HG03520 (cell line): ENCODE measurements around the gene DPM3.
A peak's percentile ranks its signal among the peaks of the same experiment; 100 is the strongest.
"Not testable (repeated sequence)": the region's sequence is repeated elsewhere in the genome, so short reads cannot be mapped to it uniquely, and the experiment has no call there.

Experiments
- ATAC-seq: cut with Tn5 transposase; IDR thresholded peaks from one replicate; pipeline ENCODE4 v1.9.1; 2021; ENCODE audit warnings: mild to moderate bottlenecking, moderate library complexity; ENCODE audit not compliant: unreplicated experiment

DPM3 gene, protein sequence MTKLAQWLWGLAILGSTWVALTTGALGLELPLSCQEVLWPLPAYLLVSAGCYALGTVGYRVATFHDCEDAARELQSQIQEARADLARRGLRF

DNA sequence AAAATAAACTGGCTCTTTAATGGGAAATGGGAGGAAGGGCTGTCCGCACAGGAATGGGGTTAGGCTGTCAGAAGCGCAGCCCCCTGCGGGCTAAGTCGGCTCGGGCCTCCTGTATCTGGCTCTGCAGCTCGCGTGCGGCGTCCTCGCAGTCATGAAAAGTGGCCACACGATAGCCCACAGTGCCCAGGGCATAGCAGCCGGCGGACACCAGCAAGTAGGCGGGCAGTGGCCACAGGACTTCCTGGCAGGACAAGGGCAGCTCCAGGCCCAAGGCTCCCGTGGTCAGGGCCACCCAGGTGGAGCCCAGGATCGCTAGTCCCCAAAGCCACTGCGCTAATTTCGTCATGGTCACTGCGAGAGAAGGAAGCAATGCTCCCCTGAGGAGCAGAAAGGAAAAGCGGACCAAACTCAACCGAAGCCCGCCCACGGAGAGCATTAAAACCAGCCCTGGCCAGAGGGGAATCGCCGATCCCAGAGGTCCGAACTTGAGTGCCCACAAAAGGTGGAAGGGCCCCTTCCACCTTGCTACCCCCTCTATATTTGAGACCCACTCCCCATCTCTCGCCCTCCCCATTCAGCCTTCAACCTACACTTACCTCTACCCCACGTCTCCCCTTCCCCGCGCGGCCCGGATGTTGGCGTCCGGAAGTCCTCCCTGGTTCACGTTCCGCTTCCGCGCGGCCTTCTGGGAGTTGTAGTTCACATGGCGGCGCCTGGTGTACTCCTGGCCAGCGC, at the start of gene DPM3:
Gene DPM3, minus strand, starts transcription at position 637 of the 735 bp plus-strand sequence. Its CDS starts 291 bp downstream, at position 346.
- ATAC-seq: peak; percentile 45

DNA sequence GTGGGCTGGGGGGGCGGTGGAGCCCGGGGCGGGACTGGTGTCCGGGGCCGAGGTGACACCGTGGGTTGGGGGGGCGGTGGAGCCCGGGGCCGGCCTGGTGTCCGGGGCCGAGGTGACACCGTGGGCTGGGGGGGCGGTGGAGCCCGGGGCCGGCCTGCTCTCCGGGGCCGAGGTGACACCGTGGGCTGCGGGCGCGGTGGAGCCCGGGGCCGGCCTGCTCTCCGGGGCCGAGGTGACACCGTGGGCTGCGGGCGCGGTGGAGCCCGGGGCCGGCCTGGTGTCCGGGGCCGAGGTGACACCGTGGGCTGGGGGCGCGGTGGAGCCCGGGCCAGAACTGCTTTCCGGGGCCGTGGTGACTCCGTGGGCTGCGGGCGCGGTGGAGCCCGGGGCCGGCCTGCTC, 49.6 kb upstream of the DPM3 start:
- not testable (repeated sequence) for ATAC-seq

DNA sequence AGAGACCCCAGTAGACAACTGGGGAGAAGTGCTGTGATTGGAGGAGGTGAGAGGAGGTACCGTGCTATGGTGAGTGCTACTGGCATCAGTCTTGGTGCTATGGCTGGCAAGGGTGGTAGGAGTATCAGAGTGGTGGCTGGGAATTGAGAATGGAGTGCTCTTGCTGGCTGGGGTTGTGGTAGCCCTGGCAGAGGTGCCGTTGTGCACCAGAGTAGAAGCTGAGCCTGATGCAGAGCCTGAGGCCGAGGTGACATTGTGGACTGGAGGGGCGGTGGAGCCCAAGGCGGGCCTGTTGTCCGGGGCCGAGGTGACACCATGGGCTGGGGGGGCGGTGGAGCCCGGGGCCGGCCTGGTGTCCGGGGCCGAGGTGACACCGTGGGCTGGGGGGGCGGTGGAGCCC, 47.9 kb upstream of the DPM3 start:
- ATAC-seq: no peak

DNA sequence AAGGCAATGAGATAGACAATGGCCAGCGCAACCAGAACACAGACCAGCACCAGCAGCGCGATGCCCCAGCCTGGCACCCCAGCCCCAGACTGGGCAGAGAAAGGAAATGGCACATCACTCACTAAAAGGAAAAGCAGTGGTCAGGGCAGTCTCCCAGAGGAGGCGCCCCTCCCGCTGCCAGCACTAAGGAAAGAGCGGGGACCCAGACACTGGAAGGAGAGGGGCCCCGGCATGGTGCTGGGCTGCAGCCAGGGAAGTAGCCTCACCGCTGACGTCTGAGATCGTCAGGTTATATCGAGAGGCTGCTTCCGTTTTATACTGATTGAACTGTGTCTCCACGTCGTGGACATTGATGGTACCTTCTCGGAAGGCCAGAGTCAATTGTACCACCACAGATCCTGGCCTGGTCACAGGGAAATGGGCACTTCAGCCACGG, 47.1 kb upstream of the DPM3 start:
- no peak for ATAC-seq

DNA sequence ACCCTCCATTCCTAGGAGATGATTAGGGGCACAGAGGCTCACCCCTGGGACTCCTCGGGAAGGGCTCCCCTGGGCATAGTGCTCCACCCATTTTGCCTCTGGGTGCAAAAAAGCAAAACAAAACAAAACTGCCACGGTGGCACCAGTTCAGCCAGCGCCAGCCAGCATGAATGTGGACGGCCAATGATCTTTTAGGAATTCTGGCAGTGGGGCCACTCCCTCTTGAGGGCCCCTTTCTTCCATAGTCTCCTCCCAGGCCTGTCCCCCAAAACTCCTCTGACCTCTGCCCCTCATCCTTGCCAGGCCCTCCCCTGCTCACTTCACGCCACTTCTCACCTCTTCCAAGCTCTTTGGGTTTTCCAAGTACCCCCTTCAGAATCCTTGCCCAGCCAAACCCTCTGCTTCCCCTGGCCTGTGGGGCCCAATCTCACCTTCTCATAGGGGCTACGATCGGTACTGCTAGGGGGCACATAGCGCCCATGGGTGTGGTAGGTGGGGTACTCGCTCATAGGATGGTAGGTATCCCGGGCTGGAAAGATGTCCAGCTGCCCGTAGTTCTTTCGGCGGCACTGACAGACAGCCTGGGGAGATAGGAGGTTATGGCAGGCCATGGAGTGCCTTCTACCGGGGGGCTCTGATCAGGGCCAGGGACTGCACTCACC, 46.6 kb upstream of the DPM3 start:
- ATAC-seq: no peak

DNA sequence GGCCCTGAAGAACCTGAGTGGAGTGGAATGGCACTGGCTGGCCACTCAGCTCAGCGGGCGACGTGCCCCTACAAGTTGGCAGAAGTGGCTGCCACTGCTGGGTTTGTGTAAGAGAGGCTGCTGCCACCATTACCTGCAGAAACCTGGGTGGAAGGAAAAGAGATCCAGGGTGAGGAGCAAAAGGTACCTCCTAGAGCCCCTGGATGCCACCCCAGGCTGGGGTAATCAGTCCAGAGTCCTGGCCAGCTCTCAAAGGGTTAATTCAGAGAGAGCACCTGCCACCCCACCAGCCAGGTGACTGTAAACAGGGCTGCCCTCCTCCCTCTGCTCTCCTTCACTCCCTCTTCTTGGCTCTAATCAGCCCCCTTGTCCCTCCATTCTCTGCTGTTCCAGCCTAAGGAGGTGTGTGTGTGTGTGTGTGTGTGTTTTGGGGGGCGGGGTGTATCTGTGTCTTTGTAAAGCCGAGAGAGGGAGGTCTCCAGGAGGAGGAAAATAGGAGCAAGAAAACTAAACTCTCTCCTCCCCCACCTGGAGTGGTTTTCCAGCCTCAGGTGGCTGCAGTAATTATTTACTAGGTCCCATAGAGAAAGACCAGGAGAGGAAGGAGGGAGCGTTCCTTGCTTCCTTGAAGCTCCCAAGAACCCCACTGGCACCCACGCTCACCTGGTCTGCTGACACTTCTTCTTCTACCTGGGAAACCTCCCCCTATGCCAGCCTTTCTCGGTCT, 45.9 kb upstream of the DPM3 start:
- no peak for ATAC-seq

DNA sequence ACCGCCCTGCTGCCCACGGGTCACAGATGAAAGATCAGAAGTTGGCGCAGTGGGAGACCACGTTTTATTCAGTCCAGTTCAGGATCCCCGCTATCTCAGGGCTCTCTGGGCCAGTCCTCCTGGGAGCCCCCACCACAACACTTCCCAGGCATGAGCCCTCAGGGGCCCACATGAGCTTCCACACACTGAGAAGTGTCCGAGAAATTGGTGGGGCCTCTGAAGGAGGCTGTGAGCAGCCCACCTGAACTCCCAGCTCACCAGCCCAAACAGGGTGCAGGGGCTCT, 45.4 kb upstream of the DPM3 start:
- peak; percentile 9 for ATAC-seq

DNA sequence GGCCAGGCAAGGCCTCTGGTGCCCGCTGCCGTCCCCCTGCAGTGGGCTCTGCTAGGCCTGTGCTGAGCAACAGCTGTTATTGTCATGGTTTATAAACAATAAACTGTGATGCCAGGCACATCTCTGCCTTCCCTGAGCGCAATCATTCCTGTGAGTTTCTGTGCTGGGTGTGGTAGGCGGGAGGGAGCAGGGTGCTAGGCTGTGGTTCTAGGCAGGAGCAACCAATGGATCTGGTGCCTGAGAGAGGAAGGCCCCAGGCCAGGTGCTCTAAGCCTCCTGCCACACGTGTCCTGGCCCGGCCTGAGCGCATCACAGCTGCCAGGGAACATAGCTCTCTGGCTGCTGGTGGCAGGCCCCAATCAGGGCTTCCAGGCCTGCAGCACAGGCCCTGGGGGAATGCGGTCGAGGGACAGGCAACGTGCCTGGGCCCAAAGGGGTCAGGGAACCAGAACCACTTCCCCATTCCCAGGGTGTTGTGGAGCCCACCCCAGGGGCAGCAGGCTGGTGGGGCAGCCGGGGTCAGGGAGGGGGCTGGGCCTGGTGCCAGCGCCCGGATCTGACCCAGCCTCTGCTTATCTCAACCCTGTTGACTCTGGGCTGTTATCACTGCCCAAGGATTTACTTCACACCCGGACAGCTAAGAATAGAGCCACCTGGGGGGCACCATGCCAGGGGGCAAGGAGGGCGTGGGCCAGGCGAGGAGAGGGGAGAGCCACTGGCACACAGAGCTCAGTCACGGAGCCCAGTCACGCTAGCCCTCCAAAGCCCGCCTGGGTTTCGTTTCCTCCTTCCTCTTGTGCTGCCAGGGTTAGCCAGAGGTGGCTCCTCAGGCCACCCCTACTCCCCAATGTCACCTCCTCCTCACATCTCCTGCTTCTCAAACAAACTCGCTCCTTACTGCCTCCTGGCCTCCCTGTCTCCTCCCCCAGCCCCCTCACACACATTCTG, 44.8 kb upstream of the DPM3 start:
- peak; percentile 74 for ATAC-seq

DNA sequence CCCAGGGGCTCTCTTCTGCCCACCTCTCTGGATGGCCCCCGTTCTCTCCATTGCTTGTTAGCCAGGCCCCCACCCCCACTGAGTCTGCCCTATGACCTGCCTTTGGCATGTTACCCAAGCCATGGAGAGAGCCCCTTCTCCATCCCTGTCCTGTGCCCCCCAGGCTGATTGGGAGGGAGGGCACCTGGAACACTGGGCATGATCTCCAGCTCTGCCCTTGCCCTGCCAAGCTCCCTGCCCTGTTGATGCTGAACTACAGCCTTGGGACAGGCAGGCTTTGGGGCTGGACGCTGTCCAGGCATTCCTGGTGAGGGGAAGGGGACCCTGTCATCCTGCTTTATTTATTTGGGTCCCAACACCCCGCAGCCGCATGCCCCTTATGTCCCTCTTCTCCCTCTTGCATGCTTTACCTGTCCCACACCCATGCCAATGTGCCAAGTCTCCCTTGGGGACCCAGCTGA, 44.0 kb upstream of the DPM3 start:
- no peak for ATAC-seq

DNA sequence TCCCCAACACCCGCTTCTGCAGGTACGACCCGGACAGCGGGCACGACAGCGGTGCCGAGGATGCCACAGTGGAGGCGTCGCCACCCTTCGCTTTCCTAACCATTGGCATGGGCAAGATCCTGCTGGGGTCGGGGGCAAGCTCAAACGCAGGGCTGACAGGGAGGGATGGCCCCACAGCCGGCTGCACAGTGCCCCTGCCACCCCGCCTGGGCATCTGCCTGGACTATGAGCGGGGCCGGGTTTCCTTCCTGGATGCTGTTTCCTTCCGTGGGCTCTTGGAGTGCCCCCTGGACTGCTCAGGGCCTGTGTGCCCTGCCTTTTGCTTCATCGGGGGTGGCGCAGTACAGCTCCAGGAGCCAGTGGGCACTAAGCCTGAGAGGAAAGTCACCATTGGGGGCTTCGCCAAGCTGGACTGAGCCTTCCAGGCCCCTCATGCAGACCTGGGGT, 43.5 kb upstream of the DPM3 start:
- no peak for ATAC-seq

DNA sequence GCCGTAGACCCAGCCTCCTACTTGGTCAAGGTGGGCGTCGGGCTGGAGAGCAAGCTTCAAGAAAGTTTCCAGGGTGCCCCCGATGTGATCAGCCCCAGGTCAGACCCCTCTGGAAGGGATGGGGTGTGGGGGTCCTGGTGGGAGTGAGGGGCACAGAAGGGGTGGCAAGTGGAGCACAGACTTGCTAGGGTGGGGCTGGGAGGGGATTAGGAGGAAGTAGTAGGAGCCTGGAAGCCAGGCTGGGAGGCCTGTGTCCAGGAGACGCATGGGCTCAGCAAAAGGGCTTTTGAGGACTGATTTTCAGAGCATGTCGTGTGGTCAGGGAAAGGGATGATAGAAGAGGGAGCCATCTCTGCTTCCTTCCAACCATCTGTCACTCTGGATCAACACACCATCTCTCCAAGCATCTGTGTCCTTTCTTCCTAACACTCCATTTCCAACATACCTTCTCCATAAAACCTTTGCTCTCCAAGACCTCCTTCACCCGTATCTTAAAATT, 41.8 kb upstream of the DPM3 start:
- ATAC-seq: no peak

DNA sequence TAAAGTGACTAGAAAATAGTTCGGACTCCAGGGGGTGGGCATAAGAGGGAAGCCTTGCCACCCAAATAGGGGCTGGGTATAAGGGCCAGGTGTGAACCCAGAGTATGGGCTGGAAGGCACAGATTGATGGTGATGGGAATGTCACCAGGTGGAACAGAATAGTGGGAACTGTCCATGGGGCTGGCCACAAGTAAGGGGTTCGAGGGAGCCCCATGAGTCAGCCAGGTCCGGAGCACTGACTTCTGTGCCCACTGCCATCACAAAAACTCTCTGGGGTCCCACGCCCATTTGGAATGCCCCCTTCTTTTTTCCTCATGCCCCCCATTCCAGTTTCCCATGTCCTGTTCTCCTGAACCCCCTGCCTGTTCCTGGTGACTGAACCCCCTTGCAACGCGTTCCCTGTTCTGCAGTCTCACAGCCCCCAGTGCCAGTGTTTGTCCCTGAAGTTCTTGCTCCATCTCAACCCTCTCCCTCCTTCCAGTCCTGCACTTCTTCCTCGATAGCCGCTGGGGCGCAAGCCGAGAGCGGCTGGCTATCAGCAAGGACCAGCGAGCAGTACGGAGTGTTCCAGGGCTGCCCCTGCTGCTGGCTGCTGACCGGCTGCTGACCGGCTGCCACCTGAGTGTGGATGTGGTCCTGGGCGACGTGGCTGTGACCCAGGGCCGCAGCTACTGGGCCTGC, 41.2 kb upstream of the DPM3 start:
- no peak for ATAC-seq

DNA sequence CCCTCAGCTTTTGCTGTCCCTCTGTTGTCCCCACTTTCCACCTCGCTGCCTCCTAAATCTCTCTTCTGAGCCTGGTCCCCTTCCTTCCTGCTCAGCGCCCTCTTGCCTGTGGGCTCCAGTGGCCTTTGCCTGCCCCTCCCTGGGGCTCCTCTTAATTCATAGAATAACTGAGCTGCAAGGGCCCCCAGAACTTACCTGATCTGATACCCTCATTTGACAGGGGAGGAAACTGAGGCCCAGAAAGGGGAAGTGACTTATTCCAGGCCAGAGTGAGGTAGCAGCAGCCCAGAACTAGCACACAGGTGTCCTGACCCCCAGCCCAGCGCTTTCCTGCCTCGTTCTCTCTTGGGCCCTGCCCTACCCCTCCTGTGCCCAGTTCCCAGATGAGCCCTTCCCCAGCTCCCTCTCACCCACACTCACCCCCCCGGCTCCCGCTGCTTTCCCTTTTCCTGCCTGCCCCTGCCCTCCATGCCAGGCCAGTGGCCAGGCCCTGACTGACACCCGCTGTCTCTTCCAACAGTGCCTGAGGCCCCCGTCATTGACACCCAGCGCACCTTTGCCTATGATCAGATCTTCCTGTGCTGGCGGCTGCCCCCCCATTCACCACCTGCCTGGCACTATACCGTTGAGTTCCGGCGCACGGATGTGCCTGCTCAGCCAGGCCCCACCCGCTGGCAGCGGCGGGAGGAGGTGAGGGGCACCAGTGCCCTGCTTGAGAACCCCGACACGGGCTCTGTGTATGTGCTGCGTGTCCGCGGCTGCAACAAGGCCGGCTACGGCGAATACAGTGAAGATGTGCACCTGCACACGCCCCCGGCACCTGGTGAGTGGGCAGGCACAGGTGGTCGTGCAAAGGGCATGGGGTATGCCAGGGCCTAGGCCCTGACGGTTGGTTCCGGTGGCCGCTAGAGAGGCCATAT, 39.0 kb upstream of the DPM3 start:
- no peak for ATAC-seq

DNA sequence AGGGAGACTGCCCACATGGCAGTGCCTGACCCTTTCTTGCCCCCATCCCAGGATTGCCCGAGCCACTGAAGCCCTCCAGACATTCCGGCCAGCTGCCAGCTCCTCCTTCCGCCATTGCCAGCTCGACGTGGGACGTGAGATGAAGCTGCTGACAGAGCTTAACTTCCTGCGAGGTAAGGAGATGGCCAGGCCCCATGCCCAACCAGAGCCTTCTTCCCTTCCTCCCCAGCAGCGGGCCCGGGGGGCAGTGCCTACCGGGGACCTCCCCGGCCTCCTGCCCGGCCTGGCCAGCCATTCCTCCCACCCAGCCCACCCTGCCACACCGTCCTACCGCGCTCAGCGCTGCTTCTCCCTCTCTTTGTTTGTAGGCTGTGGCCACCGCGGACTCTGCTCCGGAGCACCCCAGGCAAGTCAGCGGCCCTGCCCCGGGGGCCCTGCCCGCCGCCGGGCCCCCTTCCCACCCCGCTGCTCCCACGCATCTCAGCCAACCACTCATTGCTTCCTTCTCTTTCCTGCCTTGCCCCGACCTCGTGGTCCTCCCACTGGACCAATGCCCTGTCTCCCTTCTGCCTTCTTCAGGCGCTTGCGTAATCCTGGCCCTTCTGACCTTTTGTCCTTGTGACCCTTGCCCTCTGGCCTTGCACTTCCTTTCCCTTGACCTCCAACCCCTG, 38.2 kb upstream of the DPM3 start:
- ATAC-seq: no peak

DNA sequence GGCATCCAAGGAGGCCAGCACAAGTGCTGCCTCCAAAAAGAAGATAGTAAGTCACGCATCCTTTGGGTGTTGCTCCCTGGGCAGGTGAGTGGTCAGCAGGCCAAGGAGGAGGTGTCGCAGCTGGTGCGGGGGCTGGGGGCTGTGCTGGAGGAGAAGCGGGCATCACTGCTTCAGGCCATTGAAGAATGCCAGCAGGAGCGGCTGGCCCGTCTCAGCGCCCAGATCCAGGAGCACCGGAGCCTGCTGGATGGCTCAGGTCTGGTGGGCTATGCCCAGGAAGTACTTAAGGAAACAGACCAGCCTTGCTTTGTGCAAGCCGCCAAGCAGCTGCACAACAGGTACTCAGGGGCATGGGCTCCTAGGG, 37.6 kb upstream of the DPM3 start:
- no peak for ATAC-seq

DNA sequence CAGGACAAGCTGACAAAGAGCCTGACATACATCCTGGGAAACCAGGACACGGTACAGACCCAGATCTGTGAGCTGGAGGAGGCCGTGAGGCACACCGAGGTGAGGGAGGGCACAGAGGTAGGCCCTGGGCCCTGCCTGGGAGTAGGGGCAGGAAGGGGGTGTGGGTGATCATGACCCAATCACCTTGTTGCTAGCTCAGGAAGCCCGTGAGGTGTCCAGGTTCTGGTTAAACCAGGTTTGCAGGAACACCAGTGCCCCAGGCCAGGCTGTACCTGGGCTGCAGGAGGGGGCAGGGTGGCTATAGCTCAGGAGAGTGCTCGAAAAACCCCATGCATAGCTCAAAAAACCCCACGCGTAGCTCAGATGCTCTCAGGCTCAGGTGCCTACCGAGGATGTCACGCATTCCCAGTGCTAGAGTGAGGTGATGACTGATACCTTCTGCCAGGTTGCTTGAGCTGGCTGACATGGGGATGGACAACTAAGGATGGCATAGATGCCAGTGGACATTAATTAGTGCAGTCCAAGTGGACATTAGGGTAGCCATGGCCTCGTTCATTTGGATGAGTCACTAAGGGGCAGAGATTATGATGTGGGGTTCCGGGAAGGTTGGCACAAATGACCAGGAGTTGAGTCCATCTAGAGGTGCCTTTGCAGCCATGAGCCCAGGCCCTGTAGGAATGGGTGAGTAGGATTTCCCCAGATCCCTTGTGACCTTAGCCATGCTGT, 37.0 kb upstream of the DPM3 start:
- no peak for ATAC-seq

DNA sequence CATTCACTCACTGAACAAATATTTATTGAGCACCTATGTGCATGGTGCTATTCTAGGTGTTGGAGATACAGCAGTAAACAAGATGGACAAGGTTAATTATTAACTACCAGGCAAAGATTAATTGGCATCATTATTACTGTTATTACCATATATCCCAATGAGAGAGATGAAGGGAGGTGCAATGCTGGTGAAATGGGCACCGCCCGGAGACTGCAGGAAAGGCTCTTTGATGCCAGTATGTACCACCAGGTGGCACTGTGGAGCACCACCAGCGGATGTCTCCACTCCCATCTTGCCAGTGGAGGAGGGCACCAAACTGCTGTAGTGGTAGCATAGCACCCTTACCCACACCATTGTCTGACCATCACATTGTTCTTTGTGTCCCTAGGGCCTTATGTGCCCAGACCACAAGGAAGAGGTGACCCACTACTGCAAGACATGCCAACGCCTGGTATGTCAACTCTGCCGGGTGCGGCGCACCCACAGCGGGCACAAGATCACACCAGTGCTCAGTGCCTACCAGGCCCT, 36.3 kb upstream of the DPM3 start:
- ATAC-seq: no peak
